Lower lobe of right lung (tissue), 2 donors: ENCODE results near the gene BAK1. TPM values are rescaled to one million over a fixed set of nuclear protein-coding genes. Genes with fewer than 3 reads are reported as not detected.

Source experiments
- ATAC-seq, 2 donors: fragments of 200-7000 bp; cut with Tn5 transposase; one replicate each; pipeline ENCODE4 v1.9.1; 2020 to 2022; ENCODE audit warnings: mild to moderate bottlenecking in 2 of 2, moderate library complexity in 2 of 2
- DNase-seq: peaks from one replicate; pipeline ENCODE4 v3.0.0-alpha.2; 2020
- H3K27ac ChIP-seq: fragments of 200-600 bp; one replicate; pipeline ENCODE4 v1.8.0; 2022
- H3K27me3 ChIP-seq: fragments of 200-600 bp; one replicate; pipeline ENCODE4 v1.8.0; 2022; ENCODE audit warnings: low read depth
- H3K36me3 ChIP-seq: fragments of 200-600 bp; one replicate; pipeline ENCODE4 v1.8.0; 2022; ENCODE audit warnings: mild to moderate bottlenecking
- H3K4me1 ChIP-seq: fragments of 200-600 bp; one replicate; pipeline ENCODE4 v1.8.0; 2022
- H3K4me3 ChIP-seq: fragments of 200-600 bp; one replicate; pipeline ENCODE4 v1.8.0; 2022; ENCODE audit warnings: mild to moderate bottlenecking
- H3K9me3 ChIP-seq: fragments of 200-600 bp; one replicate; pipeline ENCODE4 v1.8.0; 2022
- intact Hi-C: fragments of 100-400 bp; cut with DNase I; formaldehyde crosslinking; loops from one replicate; pipeline ENCODE4 v1.11.0; 2022
- total RNA-seq: library from RNA; stranded (reverse); fragmentation: NEBNext Ultra II Directional; extraction: Animal tissue kit (Norgen Biotek cat#: 25700); gene quantifications from one replicate; pipeline ENCODE4 v1.2.1, GENCODE V29; 2021
- TF ChIP-seq, protein P1 (sequence below): fragments of 200-600 bp; IDR thresholded peaks from one replicate; pipeline ENCODE4 v1.8.0; 2022; ENCODE audit warnings: antibody characterized with exemption, mild to moderate bottlenecking
- donor health status: DM: no; HTN: yes; CAD: no; lungs with severe emphysema.

Gene BAK1
- total RNA-seq, 1 donor from 2014 or later: 22.3 TPM

DNA sequence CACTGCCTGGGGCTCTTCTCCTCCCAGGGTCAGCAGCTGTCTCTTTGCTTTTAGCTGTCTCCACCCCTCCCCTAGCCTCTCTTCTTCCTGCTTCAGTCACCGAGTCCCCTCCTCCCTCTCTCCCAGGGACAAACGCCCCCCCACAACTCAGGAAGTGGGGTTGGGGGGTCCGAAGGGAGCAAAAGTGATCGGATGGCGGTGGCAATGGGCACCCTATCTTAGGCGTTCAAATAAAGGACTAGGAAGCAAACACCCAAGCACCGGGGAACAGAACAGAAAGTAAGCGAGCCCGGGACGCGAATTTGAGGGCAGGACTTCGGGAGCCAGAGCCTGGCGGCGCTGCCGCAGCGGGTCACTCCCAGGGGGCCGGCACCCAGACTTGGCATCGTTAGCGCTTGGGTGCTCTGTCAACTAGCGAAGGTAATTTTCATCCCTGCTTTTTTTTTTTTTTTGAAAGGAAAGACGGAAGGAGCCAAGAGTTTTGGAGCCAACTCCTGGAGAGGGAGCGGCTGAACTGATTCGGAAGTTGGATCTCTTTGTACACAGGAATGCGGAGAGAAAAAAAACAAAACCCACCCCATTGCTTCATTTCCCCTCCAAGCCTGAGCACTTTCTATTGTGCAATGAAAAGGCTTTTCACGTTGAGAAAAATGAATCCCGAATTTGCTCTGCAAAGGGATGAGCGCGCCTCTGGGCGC, 40.2 kb upstream of the BAK1 start:
- TF ChIP-seq, protein P1, sequence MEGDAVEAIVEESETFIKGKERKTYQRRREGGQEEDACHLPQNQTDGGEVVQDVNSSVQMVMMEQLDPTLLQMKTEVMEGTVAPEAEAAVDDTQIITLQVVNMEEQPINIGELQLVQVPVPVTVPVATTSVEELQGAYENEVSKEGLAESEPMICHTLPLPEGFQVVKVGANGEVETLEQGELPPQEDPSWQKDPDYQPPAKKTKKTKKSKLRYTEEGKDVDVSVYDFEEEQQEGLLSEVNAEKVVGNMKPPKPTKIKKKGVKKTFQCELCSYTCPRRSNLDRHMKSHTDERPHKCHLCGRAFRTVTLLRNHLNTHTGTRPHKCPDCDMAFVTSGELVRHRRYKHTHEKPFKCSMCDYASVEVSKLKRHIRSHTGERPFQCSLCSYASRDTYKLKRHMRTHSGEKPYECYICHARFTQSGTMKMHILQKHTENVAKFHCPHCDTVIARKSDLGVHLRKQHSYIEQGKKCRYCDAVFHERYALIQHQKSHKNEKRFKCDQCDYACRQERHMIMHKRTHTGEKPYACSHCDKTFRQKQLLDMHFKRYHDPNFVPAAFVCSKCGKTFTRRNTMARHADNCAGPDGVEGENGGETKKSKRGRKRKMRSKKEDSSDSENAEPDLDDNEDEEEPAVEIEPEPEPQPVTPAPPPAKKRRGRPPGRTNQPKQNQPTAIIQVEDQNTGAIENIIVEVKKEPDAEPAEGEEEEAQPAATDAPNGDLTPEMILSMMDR: no peak
- DNase-seq: peak; percentile 80

DNA sequence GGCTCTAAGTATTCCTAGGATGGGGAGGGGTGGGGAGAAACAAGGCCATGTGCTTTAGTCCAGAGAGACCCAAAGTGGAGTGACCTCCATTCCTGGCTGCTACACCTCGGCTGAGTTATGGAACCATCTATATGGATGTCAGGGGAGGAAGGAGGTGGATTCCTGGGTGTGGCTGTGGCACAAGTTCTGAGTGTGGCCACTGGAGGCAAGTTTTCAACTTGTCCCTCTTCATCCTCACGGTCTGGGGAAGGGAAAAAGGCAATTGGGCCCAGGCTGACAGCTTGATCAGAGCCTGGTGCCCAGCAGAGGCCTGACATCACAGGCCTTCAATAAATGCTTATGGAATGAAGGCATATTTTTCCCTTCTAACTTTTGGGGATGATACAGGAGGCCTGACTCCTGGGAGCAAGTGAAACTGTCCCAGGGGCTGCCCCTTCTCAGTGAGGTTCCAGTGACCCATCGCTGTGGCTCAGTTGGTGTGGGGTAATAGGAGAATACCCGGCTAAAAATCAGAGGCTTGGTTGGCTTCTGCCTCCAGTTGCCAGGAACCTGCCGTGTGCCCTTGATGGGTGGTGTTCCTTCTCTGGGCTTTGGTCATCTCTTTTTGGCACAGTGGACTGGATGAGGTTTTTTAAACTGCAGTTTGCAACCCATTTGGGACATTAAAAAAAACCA, 39.2 kb upstream of the BAK1 start:
- ATAC-seq (no peak), DNase-seq (no peak)
- H3K9me3 ChIP-seq: no peaks in the 10 kb centered on the region
- peak overlapping the region; percentile 85 for H3K4me3 ChIP-seq
- intact Hi-C loops: no loop called here
- no peaks in the 10 kb centered on the region for H3K36me3 ChIP-seq
- H3K27ac ChIP-seq: peak overlapping the region; percentile 96
- no peaks in the 10 kb centered on the region for H3K27me3 ChIP-seq
- TF ChIP-seq, protein P1: peak; percentile 10
- peaks cover 38% of the 10 kb centered on the region for H3K4me1 ChIP-seq

More for the DNA sequence above, 40.2 kb upstream of the BAK1 start:
- Histone ChIP-seq H3K4me1 (peaks cover 47% of the 10 kb centered on the region), H3K27ac (peak overlapping the region; percentile 96), H3K9me3 (no peaks in the 10 kb centered on the region), H3K36me3 (no peaks in the 10 kb centered on the region), H3K27me3 (no peaks in the 10 kb centered on the region), H3K4me3 (peak overlapping the region; percentile 85)
- peak; percentile 48 to 59 for ATAC-seq
- intact Hi-C loops: no loop called here

DNA sequence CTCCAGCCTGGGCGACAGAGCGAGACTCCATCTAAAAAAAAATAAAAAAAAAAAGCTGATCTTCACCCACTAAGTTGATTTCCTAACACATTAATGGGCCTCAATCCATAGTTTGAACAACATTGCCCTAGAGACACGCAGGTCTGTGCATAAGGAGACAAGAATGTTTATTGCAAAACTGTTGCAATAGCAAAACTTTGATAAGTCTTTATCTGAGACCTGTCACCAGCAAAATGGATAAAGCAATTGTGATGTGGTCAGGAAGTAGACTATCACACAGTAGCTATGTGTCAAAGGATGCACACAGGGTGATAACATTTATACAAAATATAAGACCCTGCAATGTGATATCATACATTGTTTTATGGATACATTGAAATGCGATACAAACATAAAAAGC, 36.8 kb upstream of the BAK1 start:
- DNase-seq (no peak), ATAC-seq (no peak)
- intact Hi-C loops: no loop called here
- H3K27me3 ChIP-seq: no peaks in the 10 kb centered on the region
- peaks cover 15% of the 10 kb centered on the region for H3K4me1 ChIP-seq
- H3K36me3 ChIP-seq: no peaks in the 10 kb centered on the region
- TF ChIP-seq, protein P1: no peak
- H3K9me3 ChIP-seq: no peaks in the 10 kb centered on the region
- no peak overlapping the region for H3K27ac ChIP-seq
- no peak overlapping the region for H3K4me3 ChIP-seq

DNA sequence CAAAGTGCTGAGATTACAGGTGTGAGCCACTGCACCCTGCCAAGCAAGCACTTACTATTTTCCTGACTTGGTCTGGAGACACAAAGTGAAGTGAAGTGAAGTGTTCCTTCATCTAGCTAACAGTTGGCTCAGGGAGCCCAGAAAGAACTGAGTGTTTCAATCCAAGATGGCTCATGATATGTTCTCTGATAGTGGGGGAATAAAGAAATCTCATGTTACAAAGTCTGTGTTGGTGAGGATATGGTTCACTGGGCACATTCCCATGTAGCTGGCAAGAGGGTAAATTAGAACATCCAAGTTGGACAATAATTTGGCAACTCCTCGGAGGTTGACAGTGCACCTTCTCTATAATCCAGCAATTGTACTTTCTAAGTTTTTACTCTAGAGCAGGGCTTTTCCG, 36.0 kb upstream of the BAK1 start:
- DNase-seq: no peak
- Histone ChIP-seq H3K4me3 (no peak overlapping the region), H3K36me3 (no peaks in the 10 kb centered on the region), H3K4me1 (peaks cover 15% of the 10 kb centered on the region), H3K27ac (no peak overlapping the region), H3K9me3 (no peaks in the 10 kb centered on the region), H3K27me3 (no peaks in the 10 kb centered on the region)
- TF ChIP-seq, protein P1: no peak
- ATAC-seq: no peak
- intact Hi-C loops: no loop called here

DNA sequence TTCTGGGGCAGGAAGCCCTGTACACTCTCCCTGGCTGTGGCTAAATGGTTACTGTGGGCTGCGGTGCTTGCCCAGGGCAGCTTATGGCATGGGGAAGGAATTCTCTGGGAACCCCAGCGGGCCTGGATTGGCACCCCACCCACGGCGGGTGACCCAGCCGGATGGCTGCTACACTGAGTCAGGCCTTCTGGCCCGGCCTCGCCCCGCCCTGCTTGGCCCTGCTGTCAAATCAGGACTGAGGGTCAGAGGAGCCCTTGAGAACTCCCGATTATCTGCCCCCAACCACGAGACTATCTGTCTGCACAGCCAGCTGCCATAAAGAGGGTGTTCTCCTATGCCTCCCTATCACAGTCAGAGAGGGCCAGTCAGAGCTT, 33.7 kb upstream of the BAK1 start:
- peaks cover 18% of the 10 kb centered on the region for H3K4me1 ChIP-seq
- no peaks in the 10 kb centered on the region for H3K36me3 ChIP-seq
- ATAC-seq (peak; percentile 16 to 27), DNase-seq (no peak)
- intact Hi-C loops: no loop called here
- H3K27ac ChIP-seq: no peak overlapping the region
- H3K4me3 ChIP-seq: no peak overlapping the region
- TF ChIP-seq, protein P1: no peak
- H3K9me3 ChIP-seq: no peaks in the 10 kb centered on the region
- no peaks in the 10 kb centered on the region for H3K27me3 ChIP-seq
